DOHH2 (cell line): ENCODE results near the gene RABEPK.

Source experiments
- EZH2phosphoT487 ChIP-seq: fragments of 200-600 bp; sonication (generic); IDR thresholded peaks from 2 replicates; pipeline ENCODE4 v1.6.1; 2017; ENCODE audit warnings: borderline replicate concordance, mild to moderate bottlenecking, antibody characterized with exemption, low read length, moderate library complexity, mixed read lengths
- TF ChIP-seq, protein P1 (sequence below): fragments of 200-600 bp; sonication (generic); IDR thresholded peaks from one replicate; pipeline ENCODE4 v1.5.1; 2014; ENCODE audit warnings: antibody characterized with exemption, mild to moderate bottlenecking, low read depth, low read length; ENCODE audit not compliant: poor library complexity, severe bottlenecking

DNA sequence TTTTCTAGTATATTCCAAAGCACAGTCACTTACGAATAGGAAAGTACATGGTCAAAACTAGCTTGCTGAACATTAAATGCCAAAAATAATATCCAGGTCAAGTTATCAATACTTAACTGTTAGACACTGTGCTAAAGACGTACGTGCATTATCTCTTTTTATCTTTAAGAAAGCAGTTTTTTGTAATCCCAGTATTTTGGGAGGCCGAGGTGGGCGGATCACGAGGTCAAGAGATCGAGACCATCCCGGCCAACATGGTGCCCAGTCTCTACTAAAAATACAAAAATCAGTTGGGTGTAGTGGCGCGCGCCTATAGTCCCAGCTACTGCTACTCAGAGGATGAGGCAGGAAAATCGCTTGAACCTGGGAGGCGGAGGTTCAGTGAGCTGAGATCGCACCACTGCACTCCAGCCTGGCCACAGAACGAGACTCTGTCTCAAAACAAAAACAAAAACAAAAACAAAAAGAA is 43.5 kb downstream of the RABEPK start:
- TF ChIP-seq EZH2phosphoT487, result no peak
- TF ChIP-seq, protein P1, sequence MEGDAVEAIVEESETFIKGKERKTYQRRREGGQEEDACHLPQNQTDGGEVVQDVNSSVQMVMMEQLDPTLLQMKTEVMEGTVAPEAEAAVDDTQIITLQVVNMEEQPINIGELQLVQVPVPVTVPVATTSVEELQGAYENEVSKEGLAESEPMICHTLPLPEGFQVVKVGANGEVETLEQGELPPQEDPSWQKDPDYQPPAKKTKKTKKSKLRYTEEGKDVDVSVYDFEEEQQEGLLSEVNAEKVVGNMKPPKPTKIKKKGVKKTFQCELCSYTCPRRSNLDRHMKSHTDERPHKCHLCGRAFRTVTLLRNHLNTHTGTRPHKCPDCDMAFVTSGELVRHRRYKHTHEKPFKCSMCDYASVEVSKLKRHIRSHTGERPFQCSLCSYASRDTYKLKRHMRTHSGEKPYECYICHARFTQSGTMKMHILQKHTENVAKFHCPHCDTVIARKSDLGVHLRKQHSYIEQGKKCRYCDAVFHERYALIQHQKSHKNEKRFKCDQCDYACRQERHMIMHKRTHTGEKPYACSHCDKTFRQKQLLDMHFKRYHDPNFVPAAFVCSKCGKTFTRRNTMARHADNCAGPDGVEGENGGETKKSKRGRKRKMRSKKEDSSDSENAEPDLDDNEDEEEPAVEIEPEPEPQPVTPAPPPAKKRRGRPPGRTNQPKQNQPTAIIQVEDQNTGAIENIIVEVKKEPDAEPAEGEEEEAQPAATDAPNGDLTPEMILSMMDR, result no peak
